H9 (cell line): Measurements from ENCODE around the gene TDRD3. TPM values are rescaled to one million over a fixed set of nuclear protein-coding genes. Genes with fewer than 3 reads are reported as not detected.
A peak's percentile ranks its signal among the peaks of the same experiment; 100 is the strongest.

ENCODE experiments used
- DNase-seq: peaks from one replicate; pipeline ENCODE4 v3.0.0-alpha.2; 2017
- H2AFZ ChIP-seq: one replicate; pipeline ENCODE4 v1.6.1; 2013; ENCODE audit warnings: mild to moderate bottlenecking, low read length, control low read depth, moderate library complexity
- H2AK5ac ChIP-seq: 2 replicates; pipeline ENCODE4 v1.6.1; 2013; ENCODE audit warnings: low read length, control low read depth, mixed read lengths; ENCODE audit not compliant: insufficient read length
- H2BK120ac ChIP-seq: one replicate; pipeline ENCODE4 v1.6.1; 2013; ENCODE audit warnings: low read depth, mild to moderate bottlenecking, low read length, control low read depth, inconsistent platforms; ENCODE audit not compliant: poor library complexity, severe bottlenecking
- H2BK12ac ChIP-seq: 2 replicates; pipeline ENCODE4 v1.6.1; 2013; ENCODE audit warnings: low read length, control low read depth, mixed read lengths, low read depth; ENCODE audit not compliant: insufficient read length
- H2BK15ac ChIP-seq: 2 replicates; pipeline ENCODE4 v1.6.1; 2013; ENCODE audit warnings: low read depth, low read length, control low read depth
- H2BK20ac ChIP-seq: one replicate; pipeline ENCODE4 v1.6.1; 2013; ENCODE audit warnings: low read depth, mild to moderate bottlenecking, low read length, control low read depth, inconsistent platforms; ENCODE audit not compliant: poor library complexity, severe bottlenecking
- H2BK5ac ChIP-seq: 2 replicates; pipeline ENCODE4 v1.6.1; 2013; ENCODE audit warnings: low read length, control low read depth, mixed read lengths; ENCODE audit not compliant: insufficient read length
- H3K14ac ChIP-seq: 2 replicates; pipeline ENCODE4 v1.6.1; 2013; ENCODE audit warnings: low read length, control low read depth; ENCODE audit not compliant: insufficient read depth
- H3K18ac ChIP-seq: 2 replicates; pipeline ENCODE4 v1.6.1; 2013; ENCODE audit warnings: low read depth, mild to moderate bottlenecking, mixed read lengths, low read length, control low read depth; ENCODE audit not compliant: insufficient read length
- H3K23ac ChIP-seq: 2 replicates; pipeline ENCODE4 v1.6.1; 2013; ENCODE audit warnings: low read length, control low read depth, mixed read lengths, low read depth; ENCODE audit not compliant: insufficient read length
- H3K23me2 ChIP-seq: 2 replicates; pipeline ENCODE4 v1.6.1; 2013; ENCODE audit warnings: low read depth, mild to moderate bottlenecking, mixed read lengths, low read length, control low read depth; ENCODE audit not compliant: insufficient read length, poor library complexity, severe bottlenecking
- H3K27ac ChIP-seq: 2 replicates; pipeline ENCODE4 v1.5.1; 2013; ENCODE audit warnings: low read length, control low read depth, mixed read lengths, low read depth; ENCODE audit not compliant: insufficient read length
- H3K27me3 ChIP-seq: 2 replicates; pipeline ENCODE4 v1.6.1; 2013; ENCODE audit warnings: low read length, control low read depth, inconsistent platforms; ENCODE audit not compliant: insufficient read depth
- H3K4ac ChIP-seq: 2 replicates; pipeline ENCODE4 v1.6.1; 2013; ENCODE audit warnings: low read depth, mild to moderate bottlenecking, control low read depth, inconsistent platforms, low read length, moderate library complexity
- H3K4me1 ChIP-seq: 2 replicates; pipeline ENCODE4 v1.6.1; 2013; ENCODE audit warnings: low read length, control low read depth, inconsistent platforms; ENCODE audit not compliant: insufficient read depth
- H3K4me2 ChIP-seq: 2 replicates; pipeline ENCODE4 v1.6.1; 2013; ENCODE audit warnings: low read length, control low read depth, mixed read lengths; ENCODE audit not compliant: insufficient read length, insufficient read depth
- H3K56ac ChIP-seq: 2 replicates; pipeline ENCODE4 v1.6.1; 2013; ENCODE audit warnings: low read depth, mild to moderate bottlenecking, mixed read lengths, low read length, control low read depth; ENCODE audit not compliant: insufficient read length
- H3K79me1 ChIP-seq: 2 replicates; pipeline ENCODE4 v1.6.1; 2013; ENCODE audit warnings: low read depth, mild to moderate bottlenecking, moderate library complexity, low read length, control low read depth, inconsistent platforms; ENCODE audit not compliant: insufficient read depth, poor library complexity, severe bottlenecking
- H3K79me2 ChIP-seq: 2 replicates; pipeline ENCODE4 v1.6.1; 2013; ENCODE audit warnings: low read length, control low read depth, inconsistent platforms; ENCODE audit not compliant: insufficient read depth
- H3K9ac ChIP-seq: 2 replicates; pipeline ENCODE4 v1.6.1; 2013; ENCODE audit warnings: low read length, control low read depth, mixed read lengths; ENCODE audit not compliant: insufficient read length; ENCODE audit errors: extremely low read depth
- H3K9me3 ChIP-seq: one replicate; pipeline ENCODE4 v1.6.1; 2013; ENCODE audit warnings: low read depth, low read length, inconsistent platforms; ENCODE audit not compliant: control insufficient read depth
- H3T11ph ChIP-seq: one replicate; pipeline ENCODE4 v1.6.1; 2013; ENCODE audit warnings: mild to moderate bottlenecking, low read length, control low read depth, inconsistent platforms
- H4K20me1 ChIP-seq: one replicate; pipeline ENCODE4 v1.6.1; 2013; ENCODE audit not compliant: control insufficient read depth, insufficient read length, insufficient read depth
- H4K5ac ChIP-seq: 2 replicates; pipeline ENCODE4 v1.6.1; 2013; ENCODE audit warnings: low read depth, mild to moderate bottlenecking, mixed read lengths, low read length, control low read depth; ENCODE audit not compliant: insufficient read length
- H4K8ac ChIP-seq: replicated peaks from 2 replicates; pipeline ENCODE4 v1.6.1; 2013; ENCODE audit warnings: low read length, control low read depth, mixed read lengths, low read depth; ENCODE audit not compliant: insufficient read length
- H4K91ac ChIP-seq: 2 replicates; pipeline ENCODE4 v1.6.1; 2013; ENCODE audit warnings: low read depth, mild to moderate bottlenecking, moderate library complexity, mixed read lengths, low read length, control low read depth; ENCODE audit not compliant: insufficient read length
- H3K27ac Mint-ChIP-seq, 3 experiments: 2 replicates in 2 of 3; 3 replicates in 1 of 3; pipeline ENCODE4 v1.8.0; 2020 to 2021; ENCODE audit warnings: mixed read lengths in 3 of 3, mild to moderate bottlenecking in 1 of 3, moderate library complexity in 1 of 3
- H3K27me3 Mint-ChIP-seq: 2 replicates; pipeline ENCODE4 v1.8.0; 2021; ENCODE audit warnings: low read depth, mild to moderate bottlenecking, moderate library complexity, mixed read lengths
- H3K36me3 Mint-ChIP-seq, 3 experiments: 2 replicates in 2 of 3; 3 replicates in 1 of 3; pipeline ENCODE4 v1.8.0; 2020 to 2021; ENCODE audit warnings: low read depth in 3 of 3, mixed read lengths in 3 of 3; ENCODE audit not compliant: insufficient read depth in 1 of 3
- H3K4me1 Mint-ChIP-seq, 2 experiments: 2 replicates each; pipeline ENCODE4 v1.8.0; 2020; ENCODE audit warnings: mixed read lengths in 2 of 2
- H3K4me3 Mint-ChIP-seq, 2 experiments: 2 replicates in 1 of 2; 3 replicates in 1 of 2; pipeline ENCODE4 v1.8.0; 2020 to 2021; ENCODE audit warnings: mild to moderate bottlenecking in 2 of 2, mixed read lengths in 2 of 2, moderate library complexity in 1 of 2
- H3K9me3 Mint-ChIP-seq, 2 experiments: 2 replicates in 1 of 2; 3 replicates in 1 of 2; pipeline ENCODE4 v1.8.0; 2020; ENCODE audit warnings: mild to moderate bottlenecking in 2 of 2, mixed read lengths in 2 of 2, moderate library complexity in 1 of 2
- WGBS: extraction: QIAGEN DNeasy Blood & Tissue Kit; methylation state at CpG from one replicate; pipeline ENCODE4 v1.1.7; 2013; ENCODE audit warnings: missing lambda C conversion rate, low lambda C conversion rate, mixed read lengths; ENCODE audit not compliant: insufficient read length; ENCODE audit errors: extremely low coverage; 5-methylcytosine and 5-hydroxymethylcytosine counted together
- total RNA-seq: library from RNA; stranded (reverse); gene quantifications from 2 replicates; pipeline ENCODE4 v1.2.1, GENCODE V29; 2021
- TF ChIP-seq, protein P1 (sequence below): fragments of 200-600 bp; sonication (generic); conservative IDR thresholded peaks from 3 replicates; pipeline ENCODE4 v1.8.0; 2021; ENCODE audit warnings: antibody characterized with exemption, mild to moderate bottlenecking

The TDRD3 gene
- total RNA-seq, 1 experiment from 2014 or later, result 16.1 TPM

DNA sequence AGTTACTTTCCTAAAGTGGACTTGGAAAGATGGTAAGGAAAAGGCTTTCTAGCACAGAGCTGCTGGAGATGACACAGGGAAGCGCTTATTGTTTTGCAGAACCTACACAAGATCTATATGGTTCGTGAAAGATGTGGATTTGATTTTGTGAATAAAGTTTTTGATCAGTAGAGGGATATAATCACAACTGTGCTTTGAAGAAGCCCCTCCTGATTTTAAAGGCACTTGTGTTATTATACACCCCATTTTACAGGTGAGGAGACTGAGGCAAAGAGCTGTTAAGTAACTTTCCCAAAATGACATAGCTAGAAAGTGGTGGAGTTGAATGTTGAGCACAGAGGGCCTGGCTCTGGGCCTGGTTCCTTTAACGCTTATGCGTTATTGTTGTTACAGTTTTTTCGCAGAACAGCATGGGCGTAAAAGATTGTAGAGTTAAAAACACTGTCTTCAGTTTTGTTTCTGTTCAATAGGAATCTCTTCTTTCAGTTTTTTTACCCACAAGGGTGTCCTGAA, 1.4 kb downstream of the TDRD3 start:
- Histone ChIP-seq H3K27ac (no peak overlapping the region), H3K9me3 (no peaks in the 10 kb centered on the region)
- TF ChIP-seq, protein P1, sequence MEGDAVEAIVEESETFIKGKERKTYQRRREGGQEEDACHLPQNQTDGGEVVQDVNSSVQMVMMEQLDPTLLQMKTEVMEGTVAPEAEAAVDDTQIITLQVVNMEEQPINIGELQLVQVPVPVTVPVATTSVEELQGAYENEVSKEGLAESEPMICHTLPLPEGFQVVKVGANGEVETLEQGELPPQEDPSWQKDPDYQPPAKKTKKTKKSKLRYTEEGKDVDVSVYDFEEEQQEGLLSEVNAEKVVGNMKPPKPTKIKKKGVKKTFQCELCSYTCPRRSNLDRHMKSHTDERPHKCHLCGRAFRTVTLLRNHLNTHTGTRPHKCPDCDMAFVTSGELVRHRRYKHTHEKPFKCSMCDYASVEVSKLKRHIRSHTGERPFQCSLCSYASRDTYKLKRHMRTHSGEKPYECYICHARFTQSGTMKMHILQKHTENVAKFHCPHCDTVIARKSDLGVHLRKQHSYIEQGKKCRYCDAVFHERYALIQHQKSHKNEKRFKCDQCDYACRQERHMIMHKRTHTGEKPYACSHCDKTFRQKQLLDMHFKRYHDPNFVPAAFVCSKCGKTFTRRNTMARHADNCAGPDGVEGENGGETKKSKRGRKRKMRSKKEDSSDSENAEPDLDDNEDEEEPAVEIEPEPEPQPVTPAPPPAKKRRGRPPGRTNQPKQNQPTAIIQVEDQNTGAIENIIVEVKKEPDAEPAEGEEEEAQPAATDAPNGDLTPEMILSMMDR, result no peak

More for the DNA sequence above, 1.4 kb downstream of the TDRD3 start:
- Histone ChIP-seq H3K4ac (no peak overlapping the region), H3K23me2 (peaks cover 9% of the 10 kb centered on the region), H3K4me1 (0 out of 2 replicates have a peak, but pooled peaks cover 4% of the 10 kb centered on the region), H2AFZ (no peak overlapping the region), H3T11ph (no peak overlapping the region), H2BK120ac (no peak overlapping the region), H3K4me2 (peak overlapping the region; percentile 87), H4K8ac (no peak overlapping the region), H4K91ac (no peak overlapping the region), H2AK5ac (no peak overlapping the region), H3K79me2 (peaks cover 2% of the 10 kb centered on the region; the same call in 1 of the 2 replicates), H2BK12ac (no peak overlapping the region), H4K5ac (no peak overlapping the region), H4K20me1 (no peaks in the 10 kb centered on the region), H3K18ac (no peak overlapping the region), H3K23ac (no peak overlapping the region), H3K14ac (no peak overlapping the region), H2BK15ac (no peak overlapping the region), H3K56ac (no peak overlapping the region), H3K79me1 (no peaks in the 10 kb centered on the region), H3K27me3 (no peaks in the 10 kb centered on the region), H2BK20ac (no peak overlapping the region), H3K9ac (peak overlapping the region; percentile 92), H2BK5ac (no peak overlapping the region)
- H3K4me1 Mint-ChIP-seq, result peaks cover 33 to 42% of the 10 kb centered on the region in 2 experiments
- no peak for DNase-seq
- peak overlapping the region; percentile 90 to 94 for H3K4me3 Mint-ChIP-seq
- H3K27ac Mint-ChIP-seq, result peak overlapping the region in 2 of 3 experiments; percentile 98; a peak in 4 of 7 replicates
- no CpG with 5 or more reads among the region's 6 CpGs for WGBS
- no peaks in the 10 kb centered on the region for H3K36me3 Mint-ChIP-seq
- no peaks in the 10 kb centered on the region for H3K9me3 Mint-ChIP-seq
- no peaks in the 10 kb centered on the region for H3K27me3 Mint-ChIP-seq
